Keratinocyte (primary cell): ENCODE data around the gene PRKN. TPM values are rescaled to one million over a fixed set of nuclear protein-coding genes. Genes with fewer than 3 reads are reported as not detected.

Experiments used
- DNase-seq: peaks from one replicate; pipeline ENCODE4 v3.0.0-alpha.2; 2011; ENCODE audit warnings: low read depth, missing footprints, low spot score
- FAIRE-seq: peaks from 2 replicates; lab custom pipeline; 2011; peaks lifted over from hg19 to GRCh38; lab: Jason Lieb, UNC
- H2AFZ ChIP-seq: 2 replicates; pipeline ENCODE4 v1.6.0; 2012; ENCODE audit warnings: low read length, control low read depth, inconsistent platforms; ENCODE audit not compliant: control insufficient read depth
- H3K27ac ChIP-seq: 2 replicates; pipeline ENCODE4 v1.5.1; 2011; ENCODE audit warnings: low read length; ENCODE audit not compliant: control insufficient read depth, insufficient read depth
- H3K27me3 ChIP-seq: 3 replicates; pipeline ENCODE4 v1.6.0; 2011; ENCODE audit warnings: low read length; ENCODE audit not compliant: control insufficient read depth, insufficient read depth; ENCODE audit errors: extremely low read depth
- H3K36me3 ChIP-seq, 2 experiments: 2 replicates in 1 of 2; 3 replicates in 1 of 2; pipeline ENCODE4 v1.5.1; 2011; ENCODE audit warnings: low read length in 2 of 2, mild to moderate bottlenecking in 1 of 2; ENCODE audit not compliant: control insufficient read depth in 2 of 2, insufficient read depth in 2 of 2; ENCODE audit errors: extremely low read depth in 1 of 2
- H3K4me1 ChIP-seq: 3 replicates; pipeline ENCODE4 v1.5.1; 2011; ENCODE audit warnings: low read length; ENCODE audit not compliant: control insufficient read depth, insufficient read depth; ENCODE audit errors: extremely low read depth
- H3K4me2 ChIP-seq: 3 replicates; pipeline ENCODE4 v1.6.0; 2011; ENCODE audit warnings: low read depth, low read length; ENCODE audit not compliant: control insufficient read depth, insufficient read depth; ENCODE audit errors: extremely low read depth
- H3K4me3 ChIP-seq, 3 experiments: fragments of 200-600 bp in 1 of 3; sonication (generic) in 1 of 3; 2 replicates in 2 of 3; 3 replicates in 1 of 3; pipeline ENCODE4 v1.5.1; 2011 to 2016; ENCODE audit warnings: low read length in 3 of 3, mild to moderate bottlenecking in 3 of 3, control low read depth in 2 of 3, inconsistent platforms in 1 of 3, low read depth in 1 of 3, mixed read lengths in 1 of 3, mixed run types in 1 of 3, moderate library complexity in 1 of 3; ENCODE audit not compliant: control insufficient read depth in 2 of 3, insufficient read depth in 2 of 3; ENCODE audit errors: extremely low read depth in 1 of 3
- H3K79me2 ChIP-seq: 2 replicates; pipeline ENCODE4 v1.6.0; 2012; ENCODE audit warnings: low read length; ENCODE audit not compliant: control insufficient read depth, insufficient read depth
- H3K9ac ChIP-seq: 3 replicates; pipeline ENCODE4 v1.6.0; 2011; ENCODE audit warnings: low read length; ENCODE audit not compliant: control insufficient read depth, insufficient read depth; ENCODE audit errors: extremely low read depth
- H3K9me1 ChIP-seq: 3 replicates; pipeline ENCODE4 v1.6.0; 2011; ENCODE audit warnings: low read length; ENCODE audit not compliant: control insufficient read depth, insufficient read depth; ENCODE audit errors: extremely low read depth
- H3K9me3 ChIP-seq: 2 replicates; pipeline ENCODE4 v1.5.1; 2012; ENCODE audit warnings: low read depth, low read length; ENCODE audit not compliant: control insufficient read depth
- H4K20me1 ChIP-seq: 3 replicates; pipeline ENCODE4 v1.6.0; 2011; ENCODE audit warnings: low read length; ENCODE audit not compliant: control insufficient read depth, insufficient read depth; ENCODE audit errors: extremely low read depth
- EZH2 ChIP-seq: IDR thresholded peaks from one replicate; pipeline ENCODE4 v1.6.1; 2012; ENCODE audit warnings: inconsistent platforms, mild to moderate bottlenecking, low read length, moderate library complexity
- dilution Hi-C: fragments of 300-500 bp; cut with MboI; formaldehyde crosslinking; loops from one replicate; pipeline ENCODE4 v1.7.0; 2020; ENCODE audit warnings: low sequenced_read_pairs; ENCODE audit not compliant: extremely low pct_ligation_motif_present
- polyA plus RNA-seq, 5 experiments: library from polyadenylated mRNA; depleted of rRNA in 3 of 5; stranded (reverse) in 3 of 5; stranded (forward) in 1 of 5; unstranded in 1 of 5; fragments of >200 nt; gene quantifications; 1 replicate in 1 of 5; 2 replicates in 3 of 5; 3 replicates in 1 of 5; pipeline versions ENCODE4 v1.2.1 to v1.2.3, GENCODE V29; 2011 to 2012; ENCODE audit warnings: missing spikeins in 2 of 5, low read depth in 1 of 5, low replicate concordance in 1 of 5
- TF ChIP-seq, protein P1 (sequence below), 3 experiments: IDR thresholded peaks in 1 of 3; conservative IDR thresholded peaks in 1 of 3; optimal IDR thresholded peaks in 1 of 3; 2 replicates in 2 of 3; 3 replicates in 1 of 3; pipeline versions ENCODE3 to v1.5.1; 2011; ENCODE audit warnings: low read length in 3 of 3, mild to moderate bottlenecking in 3 of 3, moderate library complexity in 2 of 3, control low read depth in 1 of 3, inconsistent platforms in 1 of 3; ENCODE audit not compliant: insufficient read depth in 2 of 3; ENCODE audit errors: extremely low read depth in 1 of 3

Gene PRKN
- polyA plus RNA-seq, 1 donor (not counting 4 experiments of a cell fraction or from before 2014, with no cell fraction given) = 0.67 TPM

DNA sequence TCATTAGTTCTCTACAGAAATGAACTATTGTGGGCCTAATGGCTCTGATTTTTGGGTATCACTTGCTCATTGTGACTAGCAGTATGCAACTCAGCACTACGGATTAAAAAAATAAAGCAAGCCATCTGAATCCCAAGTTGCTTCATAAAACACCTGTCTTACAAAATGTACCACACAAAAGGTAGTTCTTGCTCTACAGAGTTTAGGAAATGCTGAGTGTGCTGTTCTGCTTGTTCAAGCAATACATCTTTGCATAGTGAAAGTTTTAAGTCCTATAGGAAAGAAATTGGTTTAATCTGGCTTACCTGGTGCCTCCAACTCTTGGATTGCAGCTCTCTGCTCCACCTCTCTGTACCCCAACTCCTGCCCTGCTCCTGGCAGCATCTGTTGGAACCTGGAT, 1187.0 kb downstream of the PRKN start:
- Histone ChIP-seq H3K9me3 (no peaks in the 10 kb centered on the region), H2AFZ (no peak overlapping the region), H3K4me2 (no peak overlapping the region), H3K9ac (no peak overlapping the region), H3K4me3 (no peak overlapping the region), H3K9me1 (no peaks in the 10 kb centered on the region), H4K20me1 (no peaks in the 10 kb centered on the region), H3K27ac (no peak overlapping the region), H3K79me2 (no peaks in the 10 kb centered on the region), H3K27me3 (no peaks in the 10 kb centered on the region), H3K4me1 (no peaks in the 10 kb centered on the region), H3K36me3 (no peaks in the 10 kb centered on the region)
- DNase-seq (no peak), FAIRE-seq (no peak)
- no peak for TF ChIP-seq EZH2
- TF ChIP-seq, protein P1, sequence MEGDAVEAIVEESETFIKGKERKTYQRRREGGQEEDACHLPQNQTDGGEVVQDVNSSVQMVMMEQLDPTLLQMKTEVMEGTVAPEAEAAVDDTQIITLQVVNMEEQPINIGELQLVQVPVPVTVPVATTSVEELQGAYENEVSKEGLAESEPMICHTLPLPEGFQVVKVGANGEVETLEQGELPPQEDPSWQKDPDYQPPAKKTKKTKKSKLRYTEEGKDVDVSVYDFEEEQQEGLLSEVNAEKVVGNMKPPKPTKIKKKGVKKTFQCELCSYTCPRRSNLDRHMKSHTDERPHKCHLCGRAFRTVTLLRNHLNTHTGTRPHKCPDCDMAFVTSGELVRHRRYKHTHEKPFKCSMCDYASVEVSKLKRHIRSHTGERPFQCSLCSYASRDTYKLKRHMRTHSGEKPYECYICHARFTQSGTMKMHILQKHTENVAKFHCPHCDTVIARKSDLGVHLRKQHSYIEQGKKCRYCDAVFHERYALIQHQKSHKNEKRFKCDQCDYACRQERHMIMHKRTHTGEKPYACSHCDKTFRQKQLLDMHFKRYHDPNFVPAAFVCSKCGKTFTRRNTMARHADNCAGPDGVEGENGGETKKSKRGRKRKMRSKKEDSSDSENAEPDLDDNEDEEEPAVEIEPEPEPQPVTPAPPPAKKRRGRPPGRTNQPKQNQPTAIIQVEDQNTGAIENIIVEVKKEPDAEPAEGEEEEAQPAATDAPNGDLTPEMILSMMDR (optimal IDR thresholded peaks at IDR 0.05 in 1 of 3, IDR thresholded peaks at IDR 0.05 in 1 of 3, conservative IDR thresholded peaks at IDR 0.05 in 1 of 3; ENCODE audit: extremely low read depth in 1 of 3, insufficient read depth in 2 of 3, low read length in 3 of 3) = no peak
- dilution Hi-C loops = no loop called here

DNA sequence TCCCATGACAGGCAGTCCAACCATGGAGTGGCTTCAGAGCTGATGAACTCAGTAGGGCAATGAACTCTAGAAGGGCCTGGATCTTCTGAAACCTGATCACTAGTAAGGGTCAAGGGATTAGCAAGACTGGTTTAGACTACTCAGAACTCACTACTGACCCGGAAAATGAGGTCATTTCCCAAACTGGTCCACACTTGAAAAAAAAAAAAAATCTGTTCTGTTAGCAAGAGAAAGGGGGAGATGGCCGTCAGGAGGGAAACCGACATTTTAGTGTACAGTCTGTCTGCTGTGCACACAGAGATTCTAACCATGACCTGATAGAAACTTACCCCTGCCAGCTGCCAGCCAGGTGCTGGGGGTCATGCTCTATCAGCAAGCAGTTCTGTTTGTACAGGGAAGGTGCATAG, 1191.3 kb downstream of the PRKN start:
- Histone ChIP-seq H3K36me3 (no peaks in the 10 kb centered on the region), H3K27me3 (no peaks in the 10 kb centered on the region), H3K27ac (no peak overlapping the region), H3K9me3 (no peaks in the 10 kb centered on the region), H3K79me2 (no peaks in the 10 kb centered on the region), H2AFZ (no peak overlapping the region), H3K9ac (no peak overlapping the region), H3K9me1 (no peaks in the 10 kb centered on the region), H4K20me1 (no peaks in the 10 kb centered on the region), H3K4me3 (no peak overlapping the region), H3K4me2 (no peak overlapping the region), H3K4me1 (no peaks in the 10 kb centered on the region)
- TF ChIP-seq, protein P1 (optimal IDR thresholded peaks at IDR 0.05 in 1 of 3, IDR thresholded peaks at IDR 0.05 in 1 of 3, conservative IDR thresholded peaks at IDR 0.05 in 1 of 3; ENCODE audit: extremely low read depth in 1 of 3, insufficient read depth in 2 of 3, low read length in 3 of 3) = no peak
- TF ChIP-seq EZH2 = no peak
- dilution Hi-C loops = no loop called here
- no peak for DNase-seq
- FAIRE-seq = no peak
